Esophagus muscularis mucosa (tissue), 4 donors: ENCODE data around the gene MPO.

Experiments
- CTCF ChIP-seq, 3 experiments: fragments of 200-600 bp in 2 of 3; fragments of 450-650 bp in 1 of 3; sonication (generic) in 2 of 3; IDR thresholded peaks; one replicate each; pipeline ENCODE4 v1.5.1; 2017 to 2019; ENCODE audit warnings: antibody characterized with exemption in 3 of 3, mild to moderate bottlenecking in 2 of 3, moderate library complexity in 1 of 3
- EP300 ChIP-seq: sonication (generic); formaldehyde crosslinking; IDR thresholded peaks from one replicate; pipeline ENCODE4 v1.6.1; 2017; ENCODE audit warnings: antibody characterized with exemption
- POLR2AphosphoS5 ChIP-seq, 2 donors: sonication (generic); formaldehyde crosslinking; IDR thresholded peaks; one replicate each; pipeline ENCODE4 v1.6.1; 2017; ENCODE audit warnings: antibody characterized with exemption in 2 of 2

- TF ChIP-seq CTCF (IDR thresholded peaks at IDR 0.05) = no peak
- TF ChIP-seq POLR2AphosphoS5 (IDR thresholded peaks at IDR 0.05) = no peak
- no peak for TF ChIP-seq EP300
These were observed 10.5 kb upstream of the MPO start for GRCh38 chr17:58291246-58291645.
